ENCODE data around the gene TMEM176A. TPM values are rescaled to one million over a fixed set of nuclear protein-coding genes. Genes with fewer than 3 reads are reported as not detected.

Gene TMEM176A
- total RNA-seq, 6 experiments from 2014 or later: not detected

- Mint-ChIP-seq H3K9me3 (no peaks in the 10 kb centered on the region), H3K36me3 (ENCODE audit: low read depth) (no peaks in the 10 kb centered on the region), H3K4me3 (no peak overlapping the region), H3K4me1 (ENCODE audit: low read depth) (no peaks in the 10 kb centered on the region), H3K27ac (no peak overlapping the region), H3K27me3 (ENCODE audit: insufficient read depth) (peaks cover 14% of the 10 kb centered on the region)
- DNase-seq: no peak
- no peak for TF ChIP-seq CTCF (IDR thresholded peaks at IDR 0.05)
These were observed 10.0 kb upstream of the TMEM176A start for GRCh38 chr7:150790416-150791075.

- no peak for DNase-seq
- H3K9me3 Mint-ChIP-seq: no peaks in the 10 kb centered on the region
- peaks cover 14% of the 10 kb centered on the region for H3K27me3 Mint-ChIP-seq (ENCODE audit: insufficient read depth)
- H3K4me3 Mint-ChIP-seq: no peak overlapping the region
- no peaks in the 10 kb centered on the region for H3K36me3 Mint-ChIP-seq (ENCODE audit: low read depth)
- no peak for TF ChIP-seq CTCF (IDR thresholded peaks at IDR 0.05)
- no peaks in the 10 kb centered on the region for H3K4me1 Mint-ChIP-seq (ENCODE audit: low read depth)
- no peak overlapping the region for H3K27ac Mint-ChIP-seq
These were observed 9.3 kb upstream of the TMEM176A start for GRCh38 chr7:150791304-150791703.

GRCh38 chr7:150791746-150792452 is 8.7 kb upstream of the TMEM176A start:
- no peak for DNase-seq
- Mint-ChIP-seq H3K27me3 (ENCODE audit: insufficient read depth) (peaks cover 14% of the 10 kb centered on the region), H3K4me3 (no peak overlapping the region), H3K4me1 (ENCODE audit: low read depth) (no peaks in the 10 kb centered on the region), H3K9me3 (no peaks in the 10 kb centered on the region), H3K36me3 (ENCODE audit: low read depth) (no peaks in the 10 kb centered on the region), H3K27ac (no peak overlapping the region)
- TF ChIP-seq CTCF (IDR thresholded peaks at IDR 0.05): no peak

GRCh38 chr7:150793569-150794238 is 6.9 kb upstream of the TMEM176A start:
- no peak for TF ChIP-seq CTCF (IDR thresholded peaks at IDR 0.05)
- Mint-ChIP-seq H3K27me3 (ENCODE audit: insufficient read depth) (peaks cover 8% of the 10 kb centered on the region), H3K4me1 (ENCODE audit: low read depth) (no peaks in the 10 kb centered on the region), H3K36me3 (ENCODE audit: low read depth) (no peaks in the 10 kb centered on the region), H3K9me3 (no peaks in the 10 kb centered on the region), H3K27ac (no peak overlapping the region), H3K4me3 (no peak overlapping the region)
- no peak for DNase-seq

GRCh38 chr7:150797661-150798060 is 2.9 kb upstream of the TMEM176A start:
- Mint-ChIP-seq H3K27ac (no peak overlapping the region), H3K4me1 (ENCODE audit: low read depth) (no peaks in the 10 kb centered on the region), H3K4me3 (no peak overlapping the region), H3K27me3 (ENCODE audit: insufficient read depth) (peaks cover 10% of the 10 kb centered on the region), H3K9me3 (no peaks in the 10 kb centered on the region; the same call in 1 of the 2 replicates), H3K36me3 (ENCODE audit: low read depth) (no peaks in the 10 kb centered on the region)
- TF ChIP-seq CTCF (IDR thresholded peaks at IDR 0.05): no peak
- DNase-seq: no peak
